Glutamatergic neuron (in vitro differentiated cells): ENCODE measurements around the gene SCO2. TPM values are rescaled to one million over a fixed set of nuclear protein-coding genes. Genes with fewer than 3 reads are reported as not detected.
A peak's percentile ranks its signal among the peaks of the same experiment; 100 is the strongest.

Source experiments
- DNase-seq: peaks from one replicate; pipeline ENCODE4 v3.0.0; 2022
- H3K27ac Mint-ChIP-seq: one replicate; pipeline ENCODE4 v1.8.0; 2020; ENCODE audit warnings: mild to moderate bottlenecking, mixed read lengths, inconsistent platforms; ENCODE audit not compliant: unreplicated experiment
- H3K27me3 Mint-ChIP-seq: one replicate; pipeline ENCODE4 v1.8.0; 2020; ENCODE audit warnings: mild to moderate bottlenecking, moderate library complexity, mixed read lengths, inconsistent platforms; ENCODE audit not compliant: unreplicated experiment
- H3K36me3 Mint-ChIP-seq: one replicate; pipeline ENCODE4 v1.8.0; 2020; ENCODE audit warnings: mild to moderate bottlenecking, mixed read lengths, inconsistent platforms; ENCODE audit not compliant: unreplicated experiment
- H3K4me1 Mint-ChIP-seq: one replicate; pipeline ENCODE4 v1.8.0; 2020; ENCODE audit warnings: mild to moderate bottlenecking, low read depth, mixed read lengths, inconsistent platforms; ENCODE audit not compliant: unreplicated experiment
- H3K4me3 Mint-ChIP-seq: one replicate; pipeline ENCODE4 v1.8.0; 2020; ENCODE audit warnings: mild to moderate bottlenecking, mixed read lengths, inconsistent platforms; ENCODE audit not compliant: unreplicated experiment
- H3K9me3 Mint-ChIP-seq: one replicate; pipeline ENCODE4 v1.8.0; 2020; ENCODE audit warnings: mild to moderate bottlenecking, moderate library complexity, mixed read lengths, inconsistent platforms; ENCODE audit not compliant: unreplicated experiment
- total RNA-seq: library from RNA; stranded (reverse); fragmentation: NEBNext Ultra II Directional; extraction: Animal tissue kit (Norgen Biotek cat#: 25700); gene quantifications from one replicate; pipeline ENCODE4 v1.2.1, GENCODE V29; 2021; ENCODE audit not compliant: unreplicated experiment
- TF ChIP-seq, protein P1 (sequence below): fragments of 200-600 bp; sonication (generic); IDR thresholded peaks from one replicate; pipeline ENCODE4 v1.5.0; 2021; ENCODE audit not compliant: partially characterized antibody, unreplicated experiment

SCO2 gene
- total RNA-seq, 1 donor from 2014 or later: 4.8 TPM

DNA sequence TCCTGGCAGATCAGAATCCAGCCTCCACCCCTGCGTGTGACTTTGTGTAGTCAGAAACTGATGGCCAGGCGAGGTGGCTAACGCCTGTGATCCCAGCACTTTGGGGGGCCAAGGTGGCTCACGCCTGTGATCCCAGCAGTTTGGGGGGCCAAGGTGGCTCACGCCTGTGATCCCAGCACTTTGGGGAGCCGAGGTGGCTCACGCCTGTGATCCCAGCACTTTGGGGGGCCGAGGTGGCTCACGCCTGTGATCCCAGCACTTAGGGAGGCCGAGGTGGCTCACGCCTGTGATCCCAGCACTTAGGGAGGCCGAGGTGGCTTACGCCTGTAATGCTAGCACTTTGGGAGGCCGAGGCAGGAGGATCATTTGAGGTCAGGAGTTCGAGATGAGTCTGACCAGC lies 12.2 kb downstream of the SCO2 start:
- H3K27ac Mint-ChIP-seq: no peak overlapping the region
- peaks cover 5% of the 10 kb centered on the region for H3K9me3 Mint-ChIP-seq
- H3K4me3 Mint-ChIP-seq: no peak overlapping the region
- H3K27me3 Mint-ChIP-seq: peaks cover 6% of the 10 kb centered on the region
- TF ChIP-seq, protein P1, sequence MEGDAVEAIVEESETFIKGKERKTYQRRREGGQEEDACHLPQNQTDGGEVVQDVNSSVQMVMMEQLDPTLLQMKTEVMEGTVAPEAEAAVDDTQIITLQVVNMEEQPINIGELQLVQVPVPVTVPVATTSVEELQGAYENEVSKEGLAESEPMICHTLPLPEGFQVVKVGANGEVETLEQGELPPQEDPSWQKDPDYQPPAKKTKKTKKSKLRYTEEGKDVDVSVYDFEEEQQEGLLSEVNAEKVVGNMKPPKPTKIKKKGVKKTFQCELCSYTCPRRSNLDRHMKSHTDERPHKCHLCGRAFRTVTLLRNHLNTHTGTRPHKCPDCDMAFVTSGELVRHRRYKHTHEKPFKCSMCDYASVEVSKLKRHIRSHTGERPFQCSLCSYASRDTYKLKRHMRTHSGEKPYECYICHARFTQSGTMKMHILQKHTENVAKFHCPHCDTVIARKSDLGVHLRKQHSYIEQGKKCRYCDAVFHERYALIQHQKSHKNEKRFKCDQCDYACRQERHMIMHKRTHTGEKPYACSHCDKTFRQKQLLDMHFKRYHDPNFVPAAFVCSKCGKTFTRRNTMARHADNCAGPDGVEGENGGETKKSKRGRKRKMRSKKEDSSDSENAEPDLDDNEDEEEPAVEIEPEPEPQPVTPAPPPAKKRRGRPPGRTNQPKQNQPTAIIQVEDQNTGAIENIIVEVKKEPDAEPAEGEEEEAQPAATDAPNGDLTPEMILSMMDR: no peak
- peaks cover 3% of the 10 kb centered on the region for H3K4me1 Mint-ChIP-seq
- H3K36me3 Mint-ChIP-seq: no peaks in the 10 kb centered on the region
- no peak for DNase-seq

DNA sequence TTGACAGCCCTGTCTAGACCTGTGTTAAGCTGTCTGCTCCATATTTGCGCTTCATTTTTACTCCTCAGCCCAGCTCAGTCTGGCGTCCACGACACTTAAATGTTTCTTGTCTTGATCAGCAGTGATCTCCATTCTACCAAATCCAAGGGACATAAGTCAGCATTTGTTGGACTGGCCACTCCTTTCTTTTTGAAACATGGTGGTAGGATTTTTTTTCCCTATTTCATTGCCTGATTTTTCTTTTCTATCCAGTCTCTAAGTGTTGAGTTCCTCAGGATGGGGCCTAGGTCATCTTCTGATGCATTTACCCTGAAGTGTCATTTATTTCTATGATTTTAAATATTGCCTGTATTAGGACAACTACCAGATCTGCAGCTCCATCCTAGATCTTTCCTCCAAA lies 16.5 kb downstream of the SCO2 start:
- no peak for DNase-seq
- H3K4me3 Mint-ChIP-seq: peak overlapping the region; percentile 91
- TF ChIP-seq, protein P1: no peak
- H3K4me1 Mint-ChIP-seq: peaks cover 3% of the 10 kb centered on the region
- peak overlapping the region; percentile 72 for H3K27ac Mint-ChIP-seq
- peaks cover 7% of the 10 kb centered on the region for H3K27me3 Mint-ChIP-seq
- peaks cover 4% of the 10 kb centered on the region for H3K9me3 Mint-ChIP-seq
- H3K36me3 Mint-ChIP-seq: no peaks in the 10 kb centered on the region

DNA sequence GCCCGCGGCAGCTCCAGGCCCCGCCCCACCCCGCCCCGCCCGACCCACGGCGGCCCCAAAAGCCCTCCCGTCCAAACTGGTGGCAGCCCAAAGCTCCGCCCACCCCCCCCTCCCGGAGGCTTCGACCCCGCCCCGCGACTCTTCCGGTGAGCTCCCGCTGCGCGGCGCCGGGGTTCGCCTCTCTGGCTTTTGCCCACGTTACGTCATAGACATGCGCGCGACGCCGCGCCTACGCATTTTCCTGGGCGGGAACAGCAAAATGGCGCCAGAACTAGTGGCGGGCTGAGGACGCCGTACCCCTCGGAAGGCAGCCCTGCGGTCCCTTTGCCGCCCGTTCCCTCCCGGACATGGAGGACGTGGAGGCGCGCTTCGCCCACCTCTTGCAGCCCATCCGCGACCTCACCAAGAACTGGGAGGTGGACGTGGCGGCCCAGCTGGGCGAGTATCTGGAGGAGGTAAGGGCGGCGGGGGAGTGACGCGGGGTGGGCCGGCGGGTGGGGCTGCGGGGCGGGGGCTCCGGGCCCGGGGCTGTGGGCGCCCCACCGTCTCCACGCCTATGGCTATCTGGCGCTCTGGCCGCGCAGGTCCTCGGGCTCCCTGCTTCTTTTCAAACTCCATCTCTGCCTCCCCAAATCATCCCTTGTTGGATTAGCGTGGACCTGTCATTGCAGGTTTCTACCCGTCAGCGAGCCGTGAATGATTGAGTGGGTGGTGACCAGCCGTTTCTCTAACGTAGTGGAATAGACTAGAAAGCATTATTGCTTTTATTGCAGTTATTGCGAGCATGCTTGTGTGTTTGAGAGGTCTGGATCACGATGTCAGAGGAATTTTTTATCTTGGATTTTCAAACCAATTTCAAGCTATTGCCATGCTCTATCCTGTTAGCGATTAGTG lies 17.2 kb downstream of the SCO2 start, which contains the start of gene NCAPH2:
Gene NCAPH2, plus strand, starts transcription at position 234 of the 894 bp plus-strand sequence. Its CDS starts 114 bp downstream, at position 348.
- peaks cover 5% of the 10 kb centered on the region for H3K27me3 Mint-ChIP-seq
- no peaks in the 10 kb centered on the region for H3K36me3 Mint-ChIP-seq
- H3K4me1 Mint-ChIP-seq: peaks cover 3% of the 10 kb centered on the region
- TF ChIP-seq, protein P1: no peak
- peaks cover 4% of the 10 kb centered on the region for H3K9me3 Mint-ChIP-seq
- peak within 1 kb of the TSS; percentile 91 for H3K4me3 Mint-ChIP-seq
- H3K27ac Mint-ChIP-seq: peak within 1 kb of the TSS; percentile 72
- DNase-seq: peak; percentile 97

DNA sequence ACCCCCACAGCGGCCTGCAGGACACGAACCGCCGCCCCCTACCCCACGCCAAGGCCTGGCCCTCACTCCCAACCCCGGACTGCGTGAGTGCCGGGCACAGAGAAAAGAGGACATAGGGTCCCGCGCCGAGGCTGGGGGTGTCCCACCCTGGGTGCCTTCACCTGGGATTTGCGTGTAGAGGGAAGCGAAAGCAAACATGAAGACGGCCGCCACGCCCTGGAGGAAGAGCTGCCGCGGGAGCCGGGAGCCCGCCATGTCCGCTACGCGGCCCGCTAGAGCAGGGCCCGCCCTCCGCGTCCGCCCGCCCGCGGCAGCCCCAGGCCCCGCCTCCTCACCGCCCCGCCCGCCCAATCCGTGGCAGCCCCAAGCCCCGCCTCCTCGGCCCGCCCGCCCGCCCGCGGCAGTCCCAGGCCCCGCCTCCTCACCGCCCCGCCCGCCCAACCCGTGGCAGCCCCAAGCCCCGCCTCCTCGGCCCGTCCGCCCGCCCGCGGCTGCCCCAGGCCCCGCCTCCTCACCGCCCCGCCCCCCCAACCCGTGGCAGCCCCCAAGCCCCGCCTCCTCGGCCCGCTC lies 17.9 kb downstream of the SCO2 start, which contains the start of gene LMF2:
Gene LMF2, minus strand, starts transcription at position 282 of the 570 bp plus-strand sequence. Its CDS starts 27 bp downstream, at position 255.
- peaks cover 4% of the 10 kb centered on the region for H3K9me3 Mint-ChIP-seq
- peaks cover 5% of the 10 kb centered on the region for H3K27me3 Mint-ChIP-seq
- DNase-seq: peak; percentile 94

More for the DNA sequence above, 17.9 kb downstream of the SCO2 start, which contains the start of gene LMF2:
- TF ChIP-seq, protein P1: no peak
- Mint-ChIP-seq H3K4me3 (peak within 1 kb of the TSS; percentile 91), H3K27ac (peak within 1 kb of the TSS; percentile 72), H3K36me3 (no peaks in the 10 kb centered on the region), H3K4me1 (peaks cover 3% of the 10 kb centered on the region)
